Measurements from ENCODE around the gene PROCA1. TPM values are rescaled to one million over a fixed set of nuclear protein-coding genes. Genes with fewer than 3 reads are reported as not detected.
"Not testable (repeated sequence)": the region's sequence is repeated elsewhere in the genome, so short reads cannot be mapped to it uniquely, and the experiment has no call there.

The PROCA1 gene
- total RNA-seq, 2 donors from 2014 or later, result 1.9 to 9.4 TPM

DNA sequence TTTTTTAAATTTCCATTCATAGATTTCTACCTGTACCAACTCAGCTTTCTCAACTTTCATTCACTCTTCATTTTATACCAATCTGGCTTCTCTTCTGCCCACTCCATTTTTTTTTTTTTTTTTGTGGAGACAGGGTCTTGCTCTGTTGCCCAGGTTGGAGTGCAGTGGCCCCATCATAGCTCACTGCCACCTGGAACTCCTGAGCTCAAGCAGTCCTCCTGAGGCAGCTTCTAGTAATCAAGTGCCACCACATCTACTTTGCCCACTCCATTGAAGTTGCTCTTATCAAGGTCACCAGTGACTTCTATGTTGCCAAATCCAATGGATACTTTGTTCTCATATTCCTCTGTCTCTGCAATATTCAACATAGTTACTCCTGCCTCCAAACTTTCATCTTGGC, 48.0 kb downstream of the PROCA1 start:
- Histone ChIP-seq H3K4me1 (replicated peaks) (peaks cover 8% of the 10 kb centered on the region), H3K9me3 (no peaks in the 10 kb centered on the region), H3K27me3 (replicated peaks; ENCODE audit: insufficient read depth) (no peaks in the 10 kb centered on the region), H3K36me3 (peaks cover 0 to 6% of the 10 kb centered on the region in 2 donors), H3K27ac (no peak overlapping the region), H3K4me3 (no peak overlapping the region)
- TF ChIP-seq, protein P1, sequence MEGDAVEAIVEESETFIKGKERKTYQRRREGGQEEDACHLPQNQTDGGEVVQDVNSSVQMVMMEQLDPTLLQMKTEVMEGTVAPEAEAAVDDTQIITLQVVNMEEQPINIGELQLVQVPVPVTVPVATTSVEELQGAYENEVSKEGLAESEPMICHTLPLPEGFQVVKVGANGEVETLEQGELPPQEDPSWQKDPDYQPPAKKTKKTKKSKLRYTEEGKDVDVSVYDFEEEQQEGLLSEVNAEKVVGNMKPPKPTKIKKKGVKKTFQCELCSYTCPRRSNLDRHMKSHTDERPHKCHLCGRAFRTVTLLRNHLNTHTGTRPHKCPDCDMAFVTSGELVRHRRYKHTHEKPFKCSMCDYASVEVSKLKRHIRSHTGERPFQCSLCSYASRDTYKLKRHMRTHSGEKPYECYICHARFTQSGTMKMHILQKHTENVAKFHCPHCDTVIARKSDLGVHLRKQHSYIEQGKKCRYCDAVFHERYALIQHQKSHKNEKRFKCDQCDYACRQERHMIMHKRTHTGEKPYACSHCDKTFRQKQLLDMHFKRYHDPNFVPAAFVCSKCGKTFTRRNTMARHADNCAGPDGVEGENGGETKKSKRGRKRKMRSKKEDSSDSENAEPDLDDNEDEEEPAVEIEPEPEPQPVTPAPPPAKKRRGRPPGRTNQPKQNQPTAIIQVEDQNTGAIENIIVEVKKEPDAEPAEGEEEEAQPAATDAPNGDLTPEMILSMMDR (IDR thresholded peaks at IDR 0.05), result no peak
- TF ChIP-seq POLR2AphosphoS5 (IDR thresholded peaks at IDR 0.05) (no peak), POLR2A (IDR thresholded peaks at IDR 0.05) (no peak)
- DNase-seq (ENCODE audit: low spot score), result no peak
- intact Hi-C loops (cut with DNase I), result loop anchor here (2.0 to 5.0 kb wide), 2 partner anchors 19 to 49 kb away; partner anchors contain the start of genes BLTP2 and PROCA1

DNA sequence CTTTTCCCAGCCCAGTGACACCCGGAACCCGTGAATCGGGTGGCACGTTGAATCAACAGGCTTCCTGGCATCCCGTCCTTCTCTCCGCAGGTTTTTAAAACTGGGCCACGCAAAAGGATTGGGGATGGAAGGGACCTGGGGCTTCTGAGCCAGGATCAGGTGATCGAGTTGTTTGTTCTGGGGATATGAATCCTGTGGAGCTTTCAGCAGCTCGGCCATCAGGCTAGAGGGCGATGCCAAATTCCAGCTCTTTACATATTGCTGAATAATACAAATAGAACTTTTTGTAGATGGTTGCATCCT, 49.2 kb downstream of the PROCA1 start:
- intact Hi-C loops (cut with DNase I), result loop anchor here (2.0 to 5.0 kb wide), 2 partner anchors 18 to 50 kb away; partner anchors contain the start of genes BLTP2 and PROCA1
- peaks cover 8% of the 10 kb centered on the region for H3K4me1 ChIP-seq (replicated peaks)
- H3K36me3 ChIP-seq, result peaks cover 0 to 6% of the 10 kb centered on the region in 2 donors

DNA sequence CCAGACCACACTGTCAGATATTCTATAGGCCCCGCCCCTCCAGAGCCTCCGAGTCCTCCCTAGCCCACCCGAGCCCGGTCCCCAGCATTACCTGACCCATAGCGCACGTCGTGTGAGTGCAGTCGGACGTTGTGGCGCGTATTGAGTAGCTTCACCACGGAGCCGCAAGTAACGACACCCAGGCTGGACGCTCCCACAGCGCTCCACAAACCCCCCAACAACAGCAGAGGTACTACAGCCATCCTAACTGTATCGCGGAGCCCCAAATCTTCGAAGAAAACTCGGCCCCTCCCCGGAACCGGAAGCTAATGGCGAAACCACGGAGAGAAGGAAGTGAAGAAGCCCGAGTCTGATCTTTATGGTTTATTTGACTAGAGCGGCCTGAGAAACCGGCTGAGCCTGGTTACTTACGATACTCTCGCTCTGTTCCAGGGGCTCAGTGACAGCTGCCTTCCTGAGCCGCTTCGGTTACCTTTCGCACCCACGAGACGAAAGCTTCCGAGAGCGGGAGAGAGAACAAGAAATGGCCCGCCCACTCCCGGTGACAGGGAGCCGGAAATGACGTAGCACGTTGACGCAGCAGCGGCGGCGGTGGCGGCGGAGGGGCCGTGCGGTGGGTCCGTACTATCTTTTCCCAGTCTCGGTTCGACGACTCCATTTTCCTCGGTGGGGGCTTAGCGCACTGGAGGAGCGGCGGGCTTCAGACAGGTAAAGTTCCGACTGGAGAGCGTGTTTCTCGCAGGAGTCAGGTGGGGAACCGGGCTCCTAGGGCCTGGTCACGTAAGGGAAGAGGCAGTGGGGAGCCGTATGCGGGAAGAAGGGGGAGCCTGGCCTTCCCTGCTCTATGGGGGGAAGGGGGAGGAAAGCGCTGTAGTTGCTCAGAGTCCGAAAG, 49.8 kb downstream of the PROCA1 start, which contains the start of the genes SDF2 and SUPT6H:
SDF2 (minus strand) TSS at position 272 of the 892 bp plus-strand sequence; CDS start at position 242, 30 bp downstream.
SUPT6H (plus strand) TSS at position 571 of the 892 bp plus-strand sequence. CDS start 11,197 bp downstream, outside the sequence.
- TF ChIP-seq POLR2A (IDR thresholded peaks at IDR 0.05) (peak; percentile 89), POLR2AphosphoS5 (IDR thresholded peaks at IDR 0.05) (peak; percentile 92)
- TF ChIP-seq, protein P1 (IDR thresholded peaks at IDR 0.05), result no peak
- DNase-seq (ENCODE audit: low spot score), result peak; percentile 90
- Histone ChIP-seq H3K27ac (peak within 1 kb of the TSS; percentile 98 to 99), H3K9me3 (no peaks in the 10 kb centered on the region), H3K36me3 (peaks cover 0 to 6% of the 10 kb centered on the region in 2 donors), H3K4me3 (peak within 1 kb of the TSS; percentile 78 to 84), H3K27me3 (replicated peaks; ENCODE audit: insufficient read depth) (no peaks in the 10 kb centered on the region), H3K4me1 (replicated peaks) (peaks cover 8% of the 10 kb centered on the region)
- under 1% methylated on average over 66 of the region's 66 CpGs for WGBS
- intact Hi-C loops (cut with DNase I), result loop anchor here (2.0 to 5.0 kb wide), 2 partner anchors 17 to 50 kb away; partner anchors contain the start of genes BLTP2 and PROCA1

More for the DNA sequence above, 49.2 kb downstream of the PROCA1 start:
- Histone ChIP-seq H3K4me3 (peak overlapping the region; percentile 78 to 84), H3K9me3 (no peaks in the 10 kb centered on the region), H3K27me3 (replicated peaks; ENCODE audit: insufficient read depth) (no peaks in the 10 kb centered on the region), H3K27ac (peak overlapping the region; percentile 98 to 99)
- DNase-seq (ENCODE audit: low spot score), result no peak
- WGBS, result 0% methylated on average over 10 of the region's 10 CpGs
- TF ChIP-seq POLR2AphosphoS5 (IDR thresholded peaks at IDR 0.05), result no peak
- TF ChIP-seq, protein P1 (IDR thresholded peaks at IDR 0.05), result no peak
- no peak for TF ChIP-seq POLR2A (IDR thresholded peaks at IDR 0.05)

DNA sequence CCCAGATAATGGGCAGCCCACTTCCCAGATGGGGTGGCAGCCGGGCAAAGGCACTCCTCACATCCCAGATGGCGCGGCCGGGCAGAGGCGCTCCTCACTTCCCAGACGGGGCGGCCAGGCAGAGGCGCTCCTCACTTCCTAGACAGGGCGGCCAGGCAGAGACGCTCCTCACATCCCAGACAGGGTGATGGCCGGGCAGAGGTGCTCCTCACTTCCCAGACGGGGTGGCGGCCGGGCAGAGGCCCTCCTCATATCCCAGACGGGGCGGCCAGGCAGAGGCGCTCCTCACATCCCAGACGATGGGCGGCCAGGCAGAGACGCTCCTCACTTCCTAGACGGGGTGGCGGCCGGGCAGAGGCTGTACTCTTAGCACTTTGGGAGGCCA, 52.2 kb downstream of the PROCA1 start:
- WGBS, result 96% methylated on average over 23 of the region's 23 CpGs
- H3K9me3 ChIP-seq; H3K27ac ChIP-seq; H3K4me1 ChIP-seq (replicated peaks); H3K4me3 ChIP-seq; intact Hi-C loops (cut with DNase I); H3K36me3 ChIP-seq; DNase-seq (ENCODE audit: low spot score); H3K27me3 ChIP-seq (replicated peaks; ENCODE audit: insufficient read depth): not testable (repeated sequence)

DNA sequence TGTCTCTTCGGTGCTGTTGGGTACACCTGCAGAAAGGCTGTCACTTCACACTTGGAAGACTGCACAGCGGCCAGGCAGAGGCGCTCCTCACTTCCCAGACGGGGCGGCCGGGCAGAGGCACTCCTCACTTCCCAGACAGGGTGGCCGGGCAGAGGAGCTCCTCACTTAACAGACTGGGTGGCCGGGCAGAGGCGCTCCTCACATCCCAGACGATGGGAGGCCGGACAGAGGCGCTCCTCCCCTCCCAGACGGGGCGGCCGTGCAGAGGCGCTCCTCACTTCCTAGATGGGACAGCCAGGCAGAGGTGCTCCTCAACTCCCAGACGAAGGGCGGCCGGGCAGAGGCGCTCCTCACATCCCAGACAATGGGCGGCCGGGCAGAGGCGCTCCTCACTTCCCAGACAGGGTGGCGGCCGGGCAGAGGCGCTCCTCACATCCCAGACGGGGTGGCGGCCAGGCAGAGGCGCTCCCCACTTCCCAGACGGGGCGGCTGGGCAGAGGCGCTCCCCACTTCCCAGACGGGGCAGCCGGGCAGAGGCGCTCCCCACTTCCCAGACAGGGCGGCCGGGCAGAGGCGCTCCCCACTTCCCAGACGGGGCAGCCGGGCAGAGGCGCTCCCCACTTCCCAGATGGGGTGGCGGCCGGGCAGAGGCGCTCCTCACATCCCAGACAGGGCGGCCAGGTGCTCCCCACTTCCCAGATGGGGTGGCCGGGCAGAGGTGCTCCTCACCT, 52.8 kb downstream of the PROCA1 start:
- intact Hi-C loops (cut with DNase I); H3K4me3 ChIP-seq; H3K36me3 ChIP-seq; H3K27ac ChIP-seq; DNase-seq (ENCODE audit: low spot score); H3K27me3 ChIP-seq (replicated peaks; ENCODE audit: insufficient read depth); H3K9me3 ChIP-seq; H3K4me1 ChIP-seq (replicated peaks): not testable (repeated sequence)
- WGBS, result 96% methylated on average over 32 of the region's 46 CpGs

DNA sequence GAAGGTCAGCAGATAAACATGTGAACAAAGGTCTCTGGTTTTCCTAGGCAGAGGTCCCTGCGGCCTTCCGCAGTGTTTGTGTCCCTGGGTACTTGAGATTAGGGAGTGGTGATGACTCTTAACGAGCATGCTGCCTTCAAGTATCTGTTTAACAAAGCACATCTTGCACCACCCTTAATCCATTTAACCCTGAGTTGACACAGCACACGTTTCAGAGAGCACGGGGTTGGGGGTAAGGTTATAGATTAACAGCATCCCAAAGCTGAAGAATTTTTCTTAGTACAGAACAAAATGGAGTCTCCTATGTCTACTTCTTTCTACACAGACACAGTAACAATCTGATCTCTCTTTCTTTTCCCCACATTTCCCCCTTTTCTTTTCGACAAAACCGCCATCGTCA, 53.3 kb downstream of the PROCA1 start:
- 92% methylated on average over 8 of the region's 8 CpGs for WGBS

More for the DNA sequence above, 53.3 kb downstream of the PROCA1 start:
- H3K9me3 ChIP-seq; H3K4me3 ChIP-seq; DNase-seq (ENCODE audit: low spot score); H3K27ac ChIP-seq; H3K36me3 ChIP-seq; intact Hi-C loops (cut with DNase I); H3K27me3 ChIP-seq (replicated peaks; ENCODE audit: insufficient read depth); H3K4me1 ChIP-seq (replicated peaks): not testable (repeated sequence)

Data from prostate gland (tissue), 2 donors.